Suprapubic skin (tissue), 4 donors: ENCODE results near the gene XPC. TPM values are rescaled to one million over a fixed set of nuclear protein-coding genes. Genes with fewer than 3 reads are reported as not detected.
A peak's percentile ranks its signal among the peaks of the same experiment; 100 is the strongest.

Experiments used
- DNase-seq, 2 donors: peaks; one replicate each; pipeline ENCODE4 v3.0.0-alpha.2; 2019; ENCODE audit warnings: low spot score in 2 of 2
- H3K27ac ChIP-seq: fragments of 200-600 bp; sonication (generic); one replicate; pipeline ENCODE4 v1.5.1; 2019
- H3K27me3 ChIP-seq: fragments of 200-600 bp; sonication (generic); one replicate; pipeline ENCODE4 v1.5.1; 2019
- H3K36me3 ChIP-seq: fragments of 200-600 bp; sonication (generic); one replicate; pipeline ENCODE4 v1.5.1; 2019
- H3K4me1 ChIP-seq: fragments of 200-600 bp; sonication (generic); one replicate; pipeline ENCODE4 v1.5.1; 2019
- H3K4me3 ChIP-seq: fragments of 200-600 bp; sonication (generic); one replicate; pipeline ENCODE4 v1.5.1; 2019; ENCODE audit warnings: mild to moderate bottlenecking
- H3K9me3 ChIP-seq: fragments of 200-600 bp; sonication (generic); one replicate; pipeline ENCODE4 v1.5.1; 2019
- CTCF ChIP-seq, 2 donors: fragments of 200-600 bp in 1 of 2; fragments of 450-650 bp in 1 of 2; sonication (generic) in 1 of 2; IDR thresholded peaks; one replicate each; pipeline ENCODE4 v1.5.1; 2016 to 2019; ENCODE audit warnings: antibody characterized with exemption in 2 of 2, mild to moderate bottlenecking in 1 of 2, moderate library complexity in 1 of 2
- EP300 ChIP-seq: sonication (generic); formaldehyde crosslinking; IDR thresholded peaks from one replicate; pipeline ENCODE4 v1.6.1; 2017; ENCODE audit warnings: antibody characterized with exemption
- POLR2A ChIP-seq, 2 donors: fragments of 450-650 bp; IDR thresholded peaks; one replicate each; pipeline ENCODE4 v1.6.1; 2017; ENCODE audit warnings: antibody characterized with exemption in 2 of 2, mild to moderate bottlenecking in 2 of 2, moderate library complexity in 2 of 2
- POLR2AphosphoS5 ChIP-seq, 3 donors: sonication (generic); formaldehyde crosslinking; IDR thresholded peaks; one replicate each; pipeline ENCODE4 v1.6.1; 2017; ENCODE audit warnings: antibody characterized with exemption in 3 of 3
- WGBS: methylation state at CpG from one replicate; pipeline ENCODE4 v1.1.5; 2018; 5-methylcytosine and 5-hydroxymethylcytosine counted together
- total RNA-seq, 4 donors: library from RNA; depleted of rRNA; stranded (reverse); fragments of >200 nt; gene quantifications; one replicate each; pipeline ENCODE4 v1.1.0, GENCODE V29; 2016

XPC gene
- total RNA-seq, 4 donors from 2014 or later = 49.7 to 176 (median 66.4) TPM

- H3K4me1 ChIP-seq = peaks cover 43% of the 10 kb centered on the region
- 73% methylated on average over 5 of the region's 14 CpGs for WGBS
- H3K9me3 ChIP-seq = no peaks in the 10 kb centered on the region
- H3K27me3 ChIP-seq = no peaks in the 10 kb centered on the region
- H3K36me3 ChIP-seq = peaks cover 72% of the 10 kb centered on the region
- no peak overlapping the region for H3K4me3 ChIP-seq
- TF ChIP-seq POLR2AphosphoS5 (IDR thresholded peaks at IDR 0.05) (peak in 1 of 3 donors; percentile 14), POLR2A (IDR thresholded peaks at IDR 0.05) (no peak), CTCF (IDR thresholded peaks at IDR 0.05) (no peak)
- H3K27ac ChIP-seq = no peak overlapping the region
- DNase-seq = no peak
These were observed 39.3 kb downstream of the XPC start for GRCh38 chr3:14138878-14139655.

DNA sequence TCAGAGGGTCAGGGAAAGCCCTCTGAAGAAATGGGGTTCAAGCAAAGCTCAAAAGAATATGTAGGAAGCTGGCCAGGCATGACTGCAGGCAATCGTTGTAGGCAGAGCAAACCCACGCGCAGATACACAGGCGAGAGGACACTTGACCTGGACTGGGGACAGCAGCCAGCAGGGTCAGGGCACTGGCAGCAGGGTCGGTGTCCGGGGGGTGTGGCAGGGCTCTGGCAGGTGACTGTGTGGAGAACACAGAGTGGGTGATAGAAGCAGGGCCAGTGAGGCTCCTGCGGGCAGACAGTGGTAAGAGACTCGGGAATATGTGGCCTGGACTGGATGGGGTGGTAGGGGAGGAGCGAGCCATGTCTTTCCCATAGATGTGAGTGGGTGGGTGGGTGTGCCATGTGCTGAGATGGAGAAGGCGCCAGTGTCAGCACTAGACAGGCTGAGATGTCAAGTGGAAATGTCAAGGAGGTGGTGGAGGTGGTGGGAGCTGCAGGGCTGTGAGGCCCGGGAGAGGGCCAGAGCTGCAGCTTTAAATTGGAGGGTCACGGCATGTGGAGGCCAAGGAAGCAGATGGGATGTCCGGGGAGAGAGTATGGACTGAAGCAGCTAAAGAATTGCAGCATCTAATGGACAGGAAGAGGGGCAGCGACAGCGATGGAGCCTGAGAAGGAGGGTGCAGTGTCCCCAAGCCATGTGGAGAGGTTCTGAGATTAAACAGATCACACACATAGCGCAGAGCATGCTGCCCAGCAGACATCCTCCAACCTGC lies 40.1 kb downstream of the XPC start:
- H3K36me3 ChIP-seq = peaks cover 80% of the 10 kb centered on the region
- 85% methylated on average over 16 of the region's 16 CpGs for WGBS
- no peak for TF ChIP-seq CTCF (IDR thresholded peaks at IDR 0.05)
- no peak for TF ChIP-seq POLR2AphosphoS5 (IDR thresholded peaks at IDR 0.05)
- no peak for TF ChIP-seq EP300

GRCh38 chr3:14137445-14137844 lies 41.0 kb downstream of the XPC start:
- H3K4me3 ChIP-seq = no peak overlapping the region
- H3K27ac ChIP-seq = peak overlapping the region; percentile 44
- H3K36me3 ChIP-seq = peaks cover 88% of the 10 kb centered on the region
- H3K9me3 ChIP-seq = no peaks in the 10 kb centered on the region
- H3K27me3 ChIP-seq = no peaks in the 10 kb centered on the region
- WGBS = 20% methylated on average over 1 of the region's 3 CpGs
- H3K4me1 ChIP-seq = peaks cover 32% of the 10 kb centered on the region
- TF ChIP-seq POLR2AphosphoS5 (IDR thresholded peaks at IDR 0.05) (no peak), CTCF (IDR thresholded peaks at IDR 0.05) (no peak), POLR2A (IDR thresholded peaks at IDR 0.05) (no peak), EP300 (no peak)
- no peak for DNase-seq

More for the DNA sequence above, 40.1 kb downstream of the XPC start:
- Histone ChIP-seq H3K4me3 (no peak overlapping the region), H3K27me3 (no peaks in the 10 kb centered on the region), H3K27ac (no peak overlapping the region), H3K9me3 (no peaks in the 10 kb centered on the region), H3K4me1 (peaks cover 35% of the 10 kb centered on the region)
- no peak for DNase-seq

- no peak for DNase-seq
- peaks cover 90% of the 10 kb centered on the region for H3K36me3 ChIP-seq
- no peaks in the 10 kb centered on the region for H3K27me3 ChIP-seq
- no CpG with 5 or more reads among the region's 3 CpGs for WGBS
- no peaks in the 10 kb centered on the region for H3K9me3 ChIP-seq
- peaks cover 33% of the 10 kb centered on the region for H3K4me1 ChIP-seq
- TF ChIP-seq CTCF (IDR thresholded peaks at IDR 0.05) (no peak), EP300 (no peak), POLR2AphosphoS5 (IDR thresholded peaks at IDR 0.05) (no peak), POLR2A (IDR thresholded peaks at IDR 0.05) (no peak)
- H3K4me3 ChIP-seq = no peak overlapping the region
- peak overlapping the region; percentile 44 for H3K27ac ChIP-seq
These were observed 41.4 kb downstream of the XPC start for GRCh38 chr3:14137004-14137403.

DNA sequence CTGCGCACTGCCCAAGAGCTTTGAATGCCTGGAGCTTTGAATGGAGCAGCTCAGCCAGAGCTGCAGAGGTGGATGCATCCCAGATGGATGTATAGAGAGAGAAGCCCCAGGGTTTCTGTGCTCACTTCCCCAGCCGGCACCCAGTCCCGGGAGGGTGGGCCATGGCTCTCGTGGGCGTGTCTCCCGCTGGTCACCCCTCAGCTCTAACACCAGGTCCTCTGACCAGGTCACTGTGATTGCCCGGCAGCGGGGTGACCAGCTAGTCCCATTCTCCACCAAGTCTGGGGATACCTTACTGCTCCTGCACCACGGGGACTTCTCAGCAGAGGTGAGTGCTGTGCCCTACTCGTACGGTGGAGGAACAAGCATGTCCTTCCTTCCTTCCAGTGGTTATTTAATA lies 42.8 kb downstream of the XPC start:
- H3K4me1 ChIP-seq = peaks cover 26% of the 10 kb centered on the region
- DNase-seq = no peak
- H3K9me3 ChIP-seq = no peaks in the 10 kb centered on the region
- WGBS = 97% methylated on average over 10 of the region's 11 CpGs
- TF ChIP-seq CTCF (IDR thresholded peaks at IDR 0.05) (no peak), POLR2AphosphoS5 (IDR thresholded peaks at IDR 0.05) (no peak), POLR2A (IDR thresholded peaks at IDR 0.05) (no peak), EP300 (no peak)
- no peaks in the 10 kb centered on the region for H3K27me3 ChIP-seq
- no peak overlapping the region for H3K27ac ChIP-seq
- peaks cover 95% of the 10 kb centered on the region for H3K36me3 ChIP-seq
- H3K4me3 ChIP-seq = no peak overlapping the region
